ENCODE data around the gene FCHSD1.

The FCHSD1 gene

DNA sequence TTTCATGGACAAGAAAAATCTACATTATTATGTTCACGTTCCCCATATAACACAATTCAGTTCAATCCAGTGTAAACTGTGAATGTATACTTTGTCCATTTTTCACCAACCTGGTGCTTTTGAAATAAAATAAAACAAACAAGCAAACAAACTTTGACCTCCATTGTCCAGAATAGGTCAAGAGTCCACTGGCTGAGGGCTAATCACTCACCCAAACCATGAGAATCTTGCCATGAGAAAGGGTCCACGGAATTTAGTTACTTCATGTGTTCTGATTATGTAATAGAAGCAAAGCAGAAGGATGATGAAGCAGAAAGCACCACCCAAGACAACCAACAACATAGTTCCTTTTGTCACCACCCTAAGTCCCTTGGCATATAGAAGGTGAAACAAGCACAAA, 61.1 kb downstream of the FCHSD1 start:
- H3K4me3 ChIP-seq (replicated peaks; ENCODE audit: insufficient read depth, low read length): no peak overlapping the region
- no peaks in the 10 kb centered on the region for H3K27me3 ChIP-seq (ENCODE audit: insufficient read depth, poor library complexity, severe bottlenecking)
- DNase-seq (ENCODE audit: low read depth in 1 of 2, low spot score in 1 of 2): peak; percentile 50 to 52
- TF ChIP-seq GABPA (IDR thresholded peaks at IDR 0.05; ENCODE audit: low read depth) (no peak), SPI1 (IDR thresholded peaks at IDR 0.05; ENCODE audit: borderline replicate concordance, low read depth) (no peak), POLR2AphosphoS5 (IDR thresholded peaks at IDR 0.05; ENCODE audit: low read depth) (no peak)
- TF ChIP-seq, protein P1, sequence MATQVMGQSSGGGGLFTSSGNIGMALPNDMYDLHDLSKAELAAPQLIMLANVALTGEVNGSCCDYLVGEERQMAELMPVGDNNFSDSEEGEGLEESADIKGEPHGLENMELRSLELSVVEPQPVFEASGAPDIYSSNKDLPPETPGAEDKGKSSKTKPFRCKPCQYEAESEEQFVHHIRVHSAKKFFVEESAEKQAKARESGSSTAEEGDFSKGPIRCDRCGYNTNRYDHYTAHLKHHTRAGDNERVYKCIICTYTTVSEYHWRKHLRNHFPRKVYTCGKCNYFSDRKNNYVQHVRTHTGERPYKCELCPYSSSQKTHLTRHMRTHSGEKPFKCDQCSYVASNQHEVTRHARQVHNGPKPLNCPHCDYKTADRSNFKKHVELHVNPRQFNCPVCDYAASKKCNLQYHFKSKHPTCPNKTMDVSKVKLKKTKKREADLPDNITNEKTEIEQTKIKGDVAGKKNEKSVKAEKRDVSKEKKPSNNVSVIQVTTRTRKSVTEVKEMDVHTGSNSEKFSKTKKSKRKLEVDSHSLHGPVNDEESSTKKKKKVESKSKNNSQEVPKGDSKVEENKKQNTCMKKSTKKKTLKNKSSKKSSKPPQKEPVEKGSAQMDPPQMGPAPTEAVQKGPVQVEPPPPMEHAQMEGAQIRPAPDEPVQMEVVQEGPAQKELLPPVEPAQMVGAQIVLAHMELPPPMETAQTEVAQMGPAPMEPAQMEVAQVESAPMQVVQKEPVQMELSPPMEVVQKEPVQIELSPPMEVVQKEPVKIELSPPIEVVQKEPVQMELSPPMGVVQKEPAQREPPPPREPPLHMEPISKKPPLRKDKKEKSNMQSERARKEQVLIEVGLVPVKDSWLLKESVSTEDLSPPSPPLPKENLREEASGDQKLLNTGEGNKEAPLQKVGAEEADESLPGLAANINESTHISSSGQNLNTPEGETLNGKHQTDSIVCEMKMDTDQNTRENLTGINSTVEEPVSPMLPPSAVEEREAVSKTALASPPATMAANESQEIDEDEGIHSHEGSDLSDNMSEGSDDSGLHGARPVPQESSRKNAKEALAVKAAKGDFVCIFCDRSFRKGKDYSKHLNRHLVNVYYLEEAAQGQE (IDR thresholded peaks at IDR 0.05; ENCODE audit: insufficient replicate concordance, low read depth): no peak
- TF ChIP-seq, protein P2, sequence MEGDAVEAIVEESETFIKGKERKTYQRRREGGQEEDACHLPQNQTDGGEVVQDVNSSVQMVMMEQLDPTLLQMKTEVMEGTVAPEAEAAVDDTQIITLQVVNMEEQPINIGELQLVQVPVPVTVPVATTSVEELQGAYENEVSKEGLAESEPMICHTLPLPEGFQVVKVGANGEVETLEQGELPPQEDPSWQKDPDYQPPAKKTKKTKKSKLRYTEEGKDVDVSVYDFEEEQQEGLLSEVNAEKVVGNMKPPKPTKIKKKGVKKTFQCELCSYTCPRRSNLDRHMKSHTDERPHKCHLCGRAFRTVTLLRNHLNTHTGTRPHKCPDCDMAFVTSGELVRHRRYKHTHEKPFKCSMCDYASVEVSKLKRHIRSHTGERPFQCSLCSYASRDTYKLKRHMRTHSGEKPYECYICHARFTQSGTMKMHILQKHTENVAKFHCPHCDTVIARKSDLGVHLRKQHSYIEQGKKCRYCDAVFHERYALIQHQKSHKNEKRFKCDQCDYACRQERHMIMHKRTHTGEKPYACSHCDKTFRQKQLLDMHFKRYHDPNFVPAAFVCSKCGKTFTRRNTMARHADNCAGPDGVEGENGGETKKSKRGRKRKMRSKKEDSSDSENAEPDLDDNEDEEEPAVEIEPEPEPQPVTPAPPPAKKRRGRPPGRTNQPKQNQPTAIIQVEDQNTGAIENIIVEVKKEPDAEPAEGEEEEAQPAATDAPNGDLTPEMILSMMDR (IDR thresholded peaks at IDR 0.05; ENCODE audit: insufficient read depth, low read length): no peak
- H3K27ac ChIP-seq (replicated peaks): peak overlapping the region; percentile 41
